IMR-90 (cell line): ENCODE data around the gene SNED1. TPM values are rescaled to one million over a fixed set of nuclear protein-coding genes. Genes with fewer than 3 reads are reported as not detected.

Experiments used
- ATAC-seq: fragments of 200-7000 bp; cut with Tn5 transposase; 2 replicates; pipeline ENCODE4 v1.9.1; 2020; ENCODE audit warnings: low read depth, mild to moderate bottlenecking, moderate library complexity
- BruUV-seq: library from RNA; stranded (reverse); fragments of 400-500 nt; replicated peaks from 2 replicates; lab custom pipeline; 2021; lab: Mats Ljungman, UMichigan
- CTCF ChIA-PET: fragments of 300-600 bp; formaldehyde crosslinking; extraction: SDS; loops from one replicate; lab custom pipeline; 2021; ENCODE audit warnings: antibody characterized with exemption; lab: Yijun Ruan, JAX
- POLR2A ChIA-PET: fragments of 300-600 bp; sonication (Branson Sonifier 250); formaldehyde crosslinking; loops from one replicate; lab custom pipeline; 2022; ENCODE audit warnings: antibody characterized with exemption; ENCODE audit not compliant: unreplicated experiment; lab: Charles Lee
- DNase-seq: peaks from one replicate; pipeline ENCODE4 v3.0.0; 2013
- H2AFZ ChIP-seq: replicated peaks from 2 replicates; pipeline ENCODE3; 2013; ENCODE audit warnings: low read length, mild to moderate bottlenecking; ENCODE audit not compliant: poor library complexity
- H2AK5ac ChIP-seq: 2 replicates; pipeline ENCODE4 v1.6.1; 2013; ENCODE audit warnings: low read depth, low read length, inconsistent platforms
- H2AK9ac ChIP-seq: replicated peaks from 2 replicates; pipeline ENCODE3; 2013; ENCODE audit warnings: mild to moderate bottlenecking, low read depth, low read length, moderate library complexity; ENCODE audit not compliant: poor library complexity
- H2BK120ac ChIP-seq: 2 replicates; pipeline ENCODE4 v1.6.1; 2013; ENCODE audit warnings: low read depth, low read length, inconsistent platforms
- H2BK15ac ChIP-seq: 3 replicates; pipeline ENCODE4 v1.6.1; 2013; ENCODE audit warnings: low read depth, low read length, inconsistent platforms
- H2BK20ac ChIP-seq: 2 replicates; pipeline ENCODE4 v1.6.1; 2013; ENCODE audit warnings: low read depth, mild to moderate bottlenecking, inconsistent platforms, low read length, moderate library complexity
- H2BK5ac ChIP-seq: 2 replicates; pipeline ENCODE4 v1.6.1; 2013; ENCODE audit warnings: mild to moderate bottlenecking, low read depth, low read length, inconsistent platforms; ENCODE audit not compliant: poor library complexity, severe bottlenecking
- H3K14ac ChIP-seq: replicated peaks from 2 replicates; pipeline ENCODE4 v1.6.1; 2013; ENCODE audit warnings: low read depth, low read length, inconsistent platforms
- H3K18ac ChIP-seq: 2 replicates; pipeline ENCODE4 v1.6.1; 2013; ENCODE audit warnings: low read depth, low read length, control low read depth
- H3K23ac ChIP-seq: 2 replicates; pipeline ENCODE4 v1.6.1; 2013; ENCODE audit warnings: low read depth, low read length, inconsistent platforms
- H3K27ac ChIP-seq: 2 replicates; pipeline ENCODE4 v1.5.1; 2013; ENCODE audit warnings: mild to moderate bottlenecking, control low read depth, low read length; ENCODE audit not compliant: insufficient read depth
- H3K27me3 ChIP-seq: 2 replicates; pipeline ENCODE4 v1.6.1; 2013; ENCODE audit warnings: low read length; ENCODE audit not compliant: control insufficient read depth, insufficient read depth
- H3K36me3 ChIP-seq: 2 replicates; pipeline ENCODE4 v1.6.1; 2013; ENCODE audit warnings: low read length, mixed read lengths; ENCODE audit not compliant: control insufficient read depth, insufficient read depth
- H3K4ac ChIP-seq: 2 replicates; pipeline ENCODE4 v1.6.1; 2013; ENCODE audit warnings: low read depth, low read length, inconsistent platforms
- H3K4me1 ChIP-seq: 2 replicates; pipeline ENCODE4 v1.6.1; 2013; ENCODE audit warnings: low read length, mixed read lengths; ENCODE audit not compliant: control insufficient read depth, insufficient read depth
- H3K4me2 ChIP-seq: 2 replicates; pipeline ENCODE4 v1.6.1; 2013; ENCODE audit warnings: low read depth, mild to moderate bottlenecking, control low read depth, low read length, moderate library complexity
- H3K4me3 ChIP-seq: 2 replicates; pipeline ENCODE4 v1.5.1; 2013; ENCODE audit warnings: low read depth, mild to moderate bottlenecking, control low read depth, low read length, moderate library complexity; ENCODE audit not compliant: insufficient read depth
- H3K56ac ChIP-seq: 2 replicates; pipeline ENCODE4 v1.6.1; 2013; ENCODE audit warnings: low read length, inconsistent platforms; ENCODE audit not compliant: insufficient read depth; ENCODE audit errors: extremely low read depth
- H3K79me1 ChIP-seq, 2 experiments: 2 replicates each; pipeline ENCODE4 v1.6.1; 2013; ENCODE audit warnings: low read length in 2 of 2, inconsistent platforms in 1 of 2, low read depth in 1 of 2
- H3K9ac ChIP-seq: 2 replicates; pipeline ENCODE4 v1.6.1; 2013; ENCODE audit warnings: low read depth, low read length, control low read depth
- H3K9me1 ChIP-seq: 2 replicates; pipeline ENCODE4 v1.6.1; 2013; ENCODE audit warnings: low read length, inconsistent platforms; ENCODE audit not compliant: insufficient read depth
- H3K9me3 ChIP-seq: 2 replicates; pipeline ENCODE4 v1.6.1; 2013; ENCODE audit warnings: low read length; ENCODE audit not compliant: control insufficient read depth, insufficient read depth
- H4K20me1 ChIP-seq: 2 replicates; pipeline ENCODE4 v1.6.1; 2013; ENCODE audit warnings: low read length, inconsistent platforms; ENCODE audit not compliant: insufficient read depth
- H4K5ac ChIP-seq: 2 replicates; pipeline ENCODE4 v1.6.1; 2013; ENCODE audit warnings: mild to moderate bottlenecking, low read depth, low read length, control low read depth
- H4K8ac ChIP-seq, 2 experiments: 2 replicates each; pipeline ENCODE4 v1.6.1; 2013; ENCODE audit warnings: low read depth in 2 of 2, low read length in 2 of 2, control low read depth in 1 of 2, inconsistent platforms in 1 of 2
- H4K91ac ChIP-seq: 2 replicates; pipeline ENCODE4 v1.6.1; 2013; ENCODE audit warnings: low read depth, low read length, inconsistent platforms; ENCODE audit not compliant: insufficient read depth
- BHLHE40 ChIP-seq: fragments of 150-350 bp; IDR thresholded peaks from 2 replicates; pipeline ENCODE4 v1.6.1; 2016; ENCODE audit warnings: mild to moderate bottlenecking, low read depth, low read length
- CEBPB ChIP-seq: IDR thresholded peaks from 2 replicates; pipeline ENCODE4 v1.6.1; 2012; ENCODE audit warnings: low read depth, low read length, improper control_type of control experiment
- ELK1 ChIP-seq: fragments of 150-350 bp; IDR thresholded peaks from 2 replicates; pipeline ENCODE4 v1.6.1; 2016; ENCODE audit warnings: low read depth, mild to moderate bottlenecking, low read length, moderate library complexity, borderline replicate concordance
- FOS ChIP-seq: fragments of 150-350 bp; IDR thresholded peaks from 2 replicates; pipeline ENCODE4 v1.6.1; 2016; ENCODE audit warnings: low read depth, low read length
- MAFK ChIP-seq: IDR thresholded peaks from 2 replicates; pipeline ENCODE4 v1.6.1; 2012; ENCODE audit warnings: low read depth, low read length, improper control_type of control experiment
- MXI1 ChIP-seq: IDR thresholded peaks from 2 replicates; pipeline ENCODE4 v1.6.1; 2012; ENCODE audit warnings: low read depth, mild to moderate bottlenecking, low read length, moderate library complexity, borderline replicate concordance
- NFE2L2 ChIP-seq: fragments of 150-350 bp; IDR thresholded peaks from 2 replicates; pipeline ENCODE4 v1.6.1; 2016; ENCODE audit warnings: low read depth, mild to moderate bottlenecking, low read length
- POLR2A ChIP-seq: IDR thresholded peaks from 2 replicates; pipeline ENCODE4 v1.6.1; 2012; ENCODE audit warnings: mild to moderate bottlenecking, low read depth, low read length
- RAD21 ChIP-seq: IDR thresholded peaks from 2 replicates; pipeline ENCODE4 v1.6.1; 2012; ENCODE audit warnings: low read length, improper control_type of control experiment
- RCOR1 ChIP-seq: IDR thresholded peaks from 2 replicates; pipeline ENCODE4 v1.6.1; 2012; ENCODE audit warnings: mild to moderate bottlenecking, low read length, improper control_type of control experiment; ENCODE audit not compliant: insufficient replicate concordance
- RFX5 ChIP-seq: IDR thresholded peaks from 2 replicates; pipeline ENCODE4 v1.8.0; 2012; ENCODE audit warnings: low read depth, mild to moderate bottlenecking, low read length, moderate library complexity
- SMC3 ChIP-seq: fragments of 150-350 bp; IDR thresholded peaks from 2 replicates; pipeline ENCODE4 v1.6.1; 2016; ENCODE audit warnings: low read depth, mild to moderate bottlenecking, antibody characterized with exemption, low read length, moderate library complexity
- USF2 ChIP-seq: fragments of 150-350 bp; IDR thresholded peaks from 2 replicates; pipeline ENCODE4 v1.6.1; 2017; ENCODE audit warnings: mild to moderate bottlenecking, antibody characterized with exemption, low read length, low read depth
- WGBS, 2 experiments: methylation state at CpG; one replicate each; pipeline versions ENCODE4 v1.1.5 to v1.1.7; 2013; ENCODE audit warnings: missing lambda C conversion rate in 2 of 2; ENCODE audit not compliant: insufficient read length in 1 of 2; ENCODE audit errors: extremely low coverage in 2 of 2; 5-methylcytosine and 5-hydroxymethylcytosine counted together
- dilution Hi-C: fragments of 300-500 bp; cut with HindIII; formaldehyde crosslinking; loops from one replicate; pipeline ENCODE4 v1.14.3; 2018; ENCODE audit warnings: low sequenced_read_pairs; ENCODE audit not compliant: unreplicated experiment
- in situ Hi-C: fragments of 300-500 bp; cut with MboI; formaldehyde crosslinking; loops from 3 replicates; pipeline ENCODE4 v1.14.3; 2019; ENCODE audit warnings: low sequenced_read_pairs, inconsistent platforms, mixed read lengths
- intact Hi-C: fragments of 100-400 bp; cut with micrococcal nuclease; formaldehyde crosslinking; loops from 2 replicates; pipeline ENCODE4 v1.10.0; 2022
- polyA plus RNA-seq, 3 experiments: library from polyadenylated mRNA; depleted of rRNA; stranded (reverse); fragments of >200 nt; gene quantifications; 2 replicates each; pipeline ENCODE4 v1.2.3, GENCODE V29; 2012; ENCODE audit warnings: low replicate concordance in 1 of 3
- total RNA-seq: library from RNA; depleted of rRNA; stranded (reverse); fragments of >200 nt; gene quantifications from 2 replicates; pipeline ENCODE4 v1.2.3, GENCODE V29; 2012
- TF ChIP-seq, protein P1 (sequence below): conservative IDR thresholded peaks from 2 replicates; pipeline ENCODE4 v1.5.1; 2012; ENCODE audit warnings: mild to moderate bottlenecking, low read depth, low read length, improper control_type of control experiment

SNED1 gene
- total and polyA plus RNA-seq, 2 of the 4 experiments (the other 2 are of a cell fraction) = 1.1 to 3.4 TPM

DNA sequence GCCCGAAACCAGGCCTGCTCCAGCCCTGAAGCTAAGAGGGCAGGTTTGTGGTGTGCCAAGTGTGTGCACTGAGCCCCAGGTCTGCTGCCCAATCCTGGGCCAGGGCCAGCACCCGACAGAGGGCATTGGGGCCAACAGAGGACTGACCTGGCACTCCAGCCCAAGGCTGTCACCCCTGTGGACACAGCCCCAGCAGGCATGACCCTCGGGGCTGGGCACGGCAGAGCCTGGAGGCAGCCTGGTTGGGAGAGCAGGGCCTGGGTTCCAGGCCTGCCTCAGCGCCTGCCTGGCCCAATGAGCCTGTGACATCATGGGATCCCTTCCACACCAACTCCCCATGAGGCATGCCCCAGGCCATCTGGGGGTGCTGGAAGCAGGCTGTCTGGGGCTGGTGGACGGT is 10.8 kb upstream of the SNED1 start:
- Histone ChIP-seq H3K27ac (peak overlapping the region; percentile 65; the same call in 1 of the 2 replicates), H3K23ac (no peak overlapping the region), H3K9me1 (peaks cover 7% of the 10 kb centered on the region; the same call in 1 of the 2 replicates), H3K18ac (peak overlapping the region; percentile 77; the same call in 1 of the 2 replicates), H2AK5ac (peak overlapping the region; percentile 84), H2AK9ac (no peak overlapping the region), H4K91ac (peak overlapping the region; percentile 58; the same call in 1 of the 2 replicates), H3K27me3 (peaks cover 7% of the 10 kb centered on the region; the same call in 1 of the 2 replicates), H3K79me1 (no peaks in the 10 kb centered on the region), H3K4me1 (peaks cover 20% of the 10 kb centered on the region), H3K4ac (peak overlapping the region; percentile 44), H2BK5ac (peak overlapping the region; percentile 41), H3K4me3 (no peak overlapping the region), H3K9me3 (peaks cover 11% of the 10 kb centered on the region), H3K14ac (0 out of 2 replicates have a peak overlapping the region, but pooled peaks have one; percentile 19), H2BK20ac (peak overlapping the region; percentile 27; the same call in 1 of the 2 replicates), H3K56ac (no peak overlapping the region), H4K20me1 (no peaks in the 10 kb centered on the region), H3K36me3 (no peaks in the 10 kb centered on the region), H3K9ac (peak overlapping the region; percentile 24; the same call in 1 of the 2 replicates), H4K8ac (no peak overlapping the region), H2BK15ac (peak overlapping the region; percentile 33; the same call in 1 of the 3 replicates), H3K4me2 (peak overlapping the region; percentile 18; the same call in 1 of the 2 replicates), H2BK120ac (peak overlapping the region; percentile 61; the same call in 1 of the 2 replicates), H2AFZ (no peak overlapping the region), H4K5ac (peak overlapping the region; percentile 11; the same call in 1 of the 2 replicates)
- intact Hi-C loops = no loop called here
- no peak for ATAC-seq
- TF ChIP-seq SMC3 = no peak
- TF ChIP-seq MAFK = no peak
- TF ChIP-seq POLR2A = no peak
- no peak for TF ChIP-seq MXI1
- no peak for TF ChIP-seq FOS
- TF ChIP-seq RCOR1 = no peak
- TF ChIP-seq ELK1 = no peak
- TF ChIP-seq CEBPB = no peak
- TF ChIP-seq RFX5 = no peak
- TF ChIP-seq, protein P1, sequence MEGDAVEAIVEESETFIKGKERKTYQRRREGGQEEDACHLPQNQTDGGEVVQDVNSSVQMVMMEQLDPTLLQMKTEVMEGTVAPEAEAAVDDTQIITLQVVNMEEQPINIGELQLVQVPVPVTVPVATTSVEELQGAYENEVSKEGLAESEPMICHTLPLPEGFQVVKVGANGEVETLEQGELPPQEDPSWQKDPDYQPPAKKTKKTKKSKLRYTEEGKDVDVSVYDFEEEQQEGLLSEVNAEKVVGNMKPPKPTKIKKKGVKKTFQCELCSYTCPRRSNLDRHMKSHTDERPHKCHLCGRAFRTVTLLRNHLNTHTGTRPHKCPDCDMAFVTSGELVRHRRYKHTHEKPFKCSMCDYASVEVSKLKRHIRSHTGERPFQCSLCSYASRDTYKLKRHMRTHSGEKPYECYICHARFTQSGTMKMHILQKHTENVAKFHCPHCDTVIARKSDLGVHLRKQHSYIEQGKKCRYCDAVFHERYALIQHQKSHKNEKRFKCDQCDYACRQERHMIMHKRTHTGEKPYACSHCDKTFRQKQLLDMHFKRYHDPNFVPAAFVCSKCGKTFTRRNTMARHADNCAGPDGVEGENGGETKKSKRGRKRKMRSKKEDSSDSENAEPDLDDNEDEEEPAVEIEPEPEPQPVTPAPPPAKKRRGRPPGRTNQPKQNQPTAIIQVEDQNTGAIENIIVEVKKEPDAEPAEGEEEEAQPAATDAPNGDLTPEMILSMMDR = no peak
- TF ChIP-seq BHLHE40 = no peak
- no peak for TF ChIP-seq NFE2L2
- no peak for TF ChIP-seq RAD21
- no peak for TF ChIP-seq USF2
- no TSS peak for BruUV-seq
- no peak for DNase-seq
- ChIA-PET CTCF (no interaction called here), POLR2A (no interaction called here)
- in situ Hi-C loops = loop anchor here (5.0 kb wide), 1 partner anchor 70 kb away; no protein-coding TSS in a partner anchor
- dilution Hi-C loops = no loop called here
- WGBS, 2 experiments = 100% methylated on average over 2 of the region's 6 CpGs; no CpG with 5 or more reads in 1 of the 2 experiments
